Neutrophil (primary cell): ENCODE measurements around the gene RHBDD1.
"Not testable (repeated sequence)": the region's sequence is repeated elsewhere in the genome, so short reads cannot be mapped to it uniquely, and the experiment has no call there.

Experiments
- H3K27ac ChIP-seq: fragments of 200-600 bp; sonication (generic); 2 replicates; pipeline ENCODE4 v1.5.1; 2016; ENCODE audit warnings: mild to moderate bottlenecking, moderate library complexity
- H3K27me3 ChIP-seq: fragments of 200-600 bp; sonication (generic); 2 replicates; pipeline ENCODE4 v1.6.0; 2016; ENCODE audit warnings: mild to moderate bottlenecking
- H3K36me3 ChIP-seq: fragments of 200-600 bp; sonication (generic); 2 replicates; pipeline ENCODE4 v1.5.1; 2017
- H3K4me1 ChIP-seq, 2 experiments: fragments of 200-600 bp in 1 of 2; sonication (generic) in 1 of 2; 1 replicate in 1 of 2; 2 replicates in 1 of 2; pipeline versions ENCODE4 v1.5.1 to v1.6.1; 2013 to 2016; ENCODE audit warnings: low read depth in 1 of 2, low read length in 1 of 2, mild to moderate bottlenecking in 1 of 2, moderate library complexity in 1 of 2; ENCODE audit not compliant: control insufficient read depth in 1 of 2, insufficient read depth in 1 of 2
- H3K4me3 ChIP-seq, 2 experiments: fragments of 200-600 bp in 1 of 2; sonication (generic) in 1 of 2; 1 replicate in 1 of 2; 2 replicates in 1 of 2; pipeline ENCODE4 v1.5.1; 2013 to 2016; ENCODE audit warnings: low read depth in 1 of 2, low read length in 1 of 2, mild to moderate bottlenecking in 1 of 2, moderate library complexity in 1 of 2
- H3K9me3 ChIP-seq: fragments of 200-600 bp; sonication (generic); 2 replicates; pipeline ENCODE4 v1.5.1; 2016
- CTCF ChIP-seq: fragments of 200-600 bp; sonication (generic); IDR thresholded peaks from 2 replicates; pipeline ENCODE4 v1.5.1; 2016; ENCODE audit warnings: antibody characterized with exemption

The RHBDD1 gene

GRCh38 chr2:226839161-226839560, 3.3 kb downstream of the RHBDD1 start:
- no peaks in the 10 kb centered on the region for H3K9me3 ChIP-seq
- no peak overlapping the region for H3K4me3 ChIP-seq
- no peaks in the 10 kb centered on the region for H3K36me3 ChIP-seq
- TF ChIP-seq CTCF, result no peak
- peaks cover 15 to 19% of the 10 kb centered on the region in 2 experiments for H3K4me1 ChIP-seq
- H3K27me3 ChIP-seq, result no peaks in the 10 kb centered on the region
- no peak overlapping the region for H3K27ac ChIP-seq

GRCh38 chr2:226839951-226840350, 4.1 kb downstream of the RHBDD1 start:
- Histone ChIP-seq H3K9me3 (no peaks in the 10 kb centered on the region), H3K4me3 (no peak overlapping the region), H3K27ac (no peak overlapping the region), H3K4me1 (peaks cover 15 to 19% of the 10 kb centered on the region in 2 experiments), H3K36me3 (no peaks in the 10 kb centered on the region), H3K27me3 (no peaks in the 10 kb centered on the region)
- TF ChIP-seq CTCF, result no peak

DNA sequence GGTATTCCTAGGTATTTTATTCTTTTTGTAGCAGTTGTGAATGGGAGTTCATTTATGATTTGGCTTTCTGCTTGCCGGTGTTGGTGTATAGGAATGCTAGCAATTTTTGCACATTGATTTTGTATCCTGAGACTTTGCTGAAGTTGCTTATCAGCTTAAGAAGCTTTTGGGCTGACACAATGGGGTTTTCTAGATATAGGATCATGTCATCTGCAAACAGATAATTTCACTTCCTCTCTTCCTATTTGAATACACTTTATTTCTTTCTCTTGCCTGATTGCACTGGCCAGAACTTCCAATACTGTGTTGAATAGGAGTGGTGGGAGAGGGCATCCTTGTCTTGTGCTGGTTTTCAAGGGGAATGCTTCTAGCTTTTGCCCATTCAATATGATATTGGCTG, 7.1 kb downstream of the RHBDD1 start:
- H3K9me3 ChIP-seq, H3K4me1 ChIP-seq, H3K4me3 ChIP-seq, H3K27ac ChIP-seq, H3K36me3 ChIP-seq, H3K27me3 ChIP-seq: not testable (repeated sequence)

DNA sequence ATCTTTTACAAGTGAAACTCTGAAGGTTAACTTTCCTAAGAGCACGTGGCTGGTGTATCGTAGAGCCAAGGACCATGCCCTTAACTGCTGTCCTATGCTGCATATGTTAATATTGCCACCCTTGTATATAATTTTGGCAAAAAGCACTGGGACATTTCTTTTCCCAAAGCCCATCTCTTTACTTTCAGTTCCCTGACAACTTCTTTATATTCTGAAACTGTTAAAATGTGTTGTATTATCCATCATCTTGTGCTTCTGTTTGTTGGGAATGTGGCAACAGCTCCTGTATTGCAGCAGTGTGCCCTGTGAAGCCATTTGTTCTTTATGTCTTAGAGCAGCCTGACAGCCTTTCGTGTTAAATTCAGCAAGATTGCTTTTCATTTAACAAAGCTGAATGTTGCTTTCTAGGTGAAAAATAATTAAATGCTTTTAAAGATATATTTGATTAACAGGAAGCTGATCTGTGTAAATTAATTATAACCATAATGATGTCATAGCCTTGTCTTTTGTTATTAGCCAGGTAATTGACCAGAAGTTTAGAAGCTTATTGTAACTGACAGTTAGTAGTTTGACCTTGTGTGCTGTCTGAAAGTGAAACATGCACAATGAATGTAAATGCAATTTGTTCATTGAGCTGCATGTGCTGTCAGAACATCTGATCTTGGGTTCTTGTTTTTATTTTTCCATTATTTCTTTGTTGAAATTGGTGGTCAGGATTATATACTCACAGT, 9.7 kb downstream of the RHBDD1 start:
- no peaks in the 10 kb centered on the region for H3K4me1 ChIP-seq

DNA sequence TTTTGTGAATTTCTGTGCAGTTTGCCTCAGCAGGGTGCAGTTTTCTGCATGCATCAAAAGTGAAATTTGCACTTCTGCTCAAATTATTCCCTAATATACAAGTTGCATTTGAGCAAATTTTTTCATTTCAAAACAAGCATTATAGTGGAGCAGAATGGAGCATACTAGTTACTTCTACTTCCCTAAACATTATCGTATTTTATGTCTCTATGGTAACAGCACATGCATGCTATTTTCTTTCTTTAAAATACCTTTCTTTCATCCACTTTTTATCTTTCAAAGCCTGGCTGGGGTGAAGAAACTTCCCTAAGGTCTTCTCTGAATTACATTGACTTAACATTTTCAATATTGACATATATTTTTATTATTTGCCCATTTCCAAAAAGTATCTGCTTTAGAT, 11.2 kb downstream of the RHBDD1 start:
- Histone ChIP-seq H3K4me1 (no peaks in the 10 kb centered on the region), H3K27ac (no peak overlapping the region), H3K9me3 (no peaks in the 10 kb centered on the region), H3K36me3 (no peaks in the 10 kb centered on the region), H3K27me3 (no peaks in the 10 kb centered on the region), H3K4me3 (no peak overlapping the region)
- TF ChIP-seq CTCF, result no peak

More for the DNA sequence above, 9.7 kb downstream of the RHBDD1 start:
- no peak for TF ChIP-seq CTCF
- no peaks in the 10 kb centered on the region for H3K27me3 ChIP-seq
- no peak overlapping the region for H3K4me3 ChIP-seq
- no peaks in the 10 kb centered on the region for H3K36me3 ChIP-seq
- H3K27ac ChIP-seq, result no peak overlapping the region
- no peaks in the 10 kb centered on the region for H3K9me3 ChIP-seq

- TF ChIP-seq CTCF, result no peak
- no peak overlapping the region for H3K27ac ChIP-seq
- H3K4me1 ChIP-seq, result no peaks in the 10 kb centered on the region
- no peaks in the 10 kb centered on the region for H3K9me3 ChIP-seq
- no peaks in the 10 kb centered on the region for H3K36me3 ChIP-seq
- H3K27me3 ChIP-seq, result no peaks in the 10 kb centered on the region
- H3K4me3 ChIP-seq, result no peak overlapping the region
Observed at GRCh38 chr2:226847511-226847910, 11.7 kb downstream of the RHBDD1 start.
